Fibroblast of the aortic adventitia (primary cell): Measurements from ENCODE around the gene ETV6. TPM values are rescaled to one million over a fixed set of nuclear protein-coding genes. Genes with fewer than 3 reads are reported as not detected.

Source experiments
- DNase-seq: peaks from one replicate; pipeline ENCODE4 v3.0.0-alpha.2; 2010; ENCODE audit warnings: low read depth
- H3K4me3 ChIP-seq: 2 replicates; pipeline ENCODE4 v1.5.1; 2011; ENCODE audit warnings: low read depth, mild to moderate bottlenecking, control low read depth, low read length, moderate library complexity
- CTCF ChIP-seq: IDR thresholded peaks from 2 replicates; pipeline ENCODE4 v1.5.1; 2011; ENCODE audit warnings: mild to moderate bottlenecking, low read length, control low read depth, inconsistent platforms; ENCODE audit not compliant: insufficient read depth
- total RNA-seq: library from RNA; depleted of rRNA; stranded (reverse); fragments of >200 nt; gene quantifications from 2 replicates; pipeline ENCODE4 v1.2.3, GENCODE V29; 2012; ENCODE audit warnings: low replicate concordance

Gene ETV6
- total RNA-seq, 1 donor: 6.1 TPM

GRCh38 chr12:11724888-11725311 lies 75.4 kb downstream of the ETV6 start:
- TF ChIP-seq CTCF: no peak
- H3K4me3 ChIP-seq: no peak overlapping the region
- DNase-seq: peak; percentile 73

- TF ChIP-seq CTCF: no peak
- H3K4me3 ChIP-seq: no peak overlapping the region
- DNase-seq: no peak
Observed at GRCh38 chr12:11725686-11726085, 76.2 kb downstream of the ETV6 start.

- no peak for DNase-seq
- no peak for TF ChIP-seq CTCF
- no peak overlapping the region for H3K4me3 ChIP-seq
Observed at GRCh38 chr12:11726659-11727058, 77.2 kb downstream of the ETV6 start.

GRCh38 chr12:11727133-11727664 lies 77.7 kb downstream of the ETV6 start:
- DNase-seq: no peak
- H3K4me3 ChIP-seq: no peak overlapping the region
- TF ChIP-seq CTCF: no peak

- no peak for TF ChIP-seq CTCF
- DNase-seq: no peak
Observed at GRCh38 chr12:11728154-11728755, 78.8 kb downstream of the ETV6 start.

GRCh38 chr12:11729008-11729407 lies 79.5 kb downstream of the ETV6 start:
- TF ChIP-seq CTCF: no peak
- no peak overlapping the region for H3K4me3 ChIP-seq
- no peak for DNase-seq

More at GRCh38 chr12:11728154-11728755, 78.8 kb downstream of the ETV6 start:
- no peak overlapping the region for H3K4me3 ChIP-seq
